GM21360 (cell line): ENCODE measurements around the gene CDH11.

Source experiments
- ATAC-seq: cut with Tn5 transposase; IDR thresholded peaks from one replicate; pipeline ENCODE4 v1.9.1; 2021; ENCODE audit warnings: mild to moderate bottlenecking, moderate library complexity; ENCODE audit not compliant: unreplicated experiment

CDH11 gene

DNA sequence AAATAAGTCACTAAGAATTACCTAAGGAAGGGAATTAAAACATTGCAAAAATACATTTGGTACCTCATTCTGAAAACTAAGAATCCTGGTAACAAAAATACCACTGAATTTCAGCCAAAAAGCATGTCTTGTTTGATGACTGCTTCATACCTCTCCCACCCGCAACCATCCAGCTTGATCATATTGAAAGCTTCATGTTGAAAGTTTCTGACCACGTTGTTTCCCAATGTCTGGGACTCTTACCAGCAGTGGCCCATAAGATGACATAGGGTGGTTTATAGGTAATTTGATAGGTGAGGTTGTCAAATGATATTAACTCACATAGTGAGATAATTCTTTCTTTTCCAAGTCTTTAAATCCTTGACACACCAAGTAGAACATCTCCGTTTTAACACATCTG is 139.3 kb downstream of the CDH11 start:
- no peak for ATAC-seq

DNA sequence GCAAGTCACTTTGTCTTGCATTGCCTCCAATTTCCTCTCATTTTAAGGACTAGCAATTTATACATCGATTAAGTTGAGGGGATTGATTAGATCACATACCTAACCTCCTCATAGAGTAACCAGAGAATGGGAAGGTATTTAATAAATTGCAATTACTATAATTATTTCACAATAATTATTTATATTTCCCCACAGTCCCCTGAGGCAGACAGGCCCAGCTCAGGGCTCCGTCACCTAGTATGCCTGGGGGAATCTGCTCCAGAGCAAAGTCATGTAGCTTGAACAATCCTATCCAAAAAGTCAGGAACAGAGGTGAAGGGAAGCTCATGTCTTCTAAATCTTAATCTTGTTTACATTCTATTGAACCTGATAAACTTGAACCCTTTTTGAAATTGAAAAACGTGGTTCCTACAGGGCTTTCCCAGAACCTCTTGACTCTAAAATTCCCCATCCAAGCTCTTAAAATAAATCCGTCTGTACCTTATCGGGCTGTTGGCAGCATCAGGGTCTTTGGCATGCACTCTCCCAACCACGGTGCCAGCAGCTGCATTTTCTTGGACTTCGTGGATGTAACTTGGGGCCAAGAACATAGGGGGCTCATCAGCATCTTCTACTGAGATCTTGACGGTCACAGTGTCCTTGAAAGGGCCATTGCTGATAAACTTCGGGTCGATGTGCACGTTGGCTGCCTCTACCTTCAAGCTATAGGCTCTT is 140.1 kb downstream of the CDH11 start:
- no peak for ATAC-seq

DNA sequence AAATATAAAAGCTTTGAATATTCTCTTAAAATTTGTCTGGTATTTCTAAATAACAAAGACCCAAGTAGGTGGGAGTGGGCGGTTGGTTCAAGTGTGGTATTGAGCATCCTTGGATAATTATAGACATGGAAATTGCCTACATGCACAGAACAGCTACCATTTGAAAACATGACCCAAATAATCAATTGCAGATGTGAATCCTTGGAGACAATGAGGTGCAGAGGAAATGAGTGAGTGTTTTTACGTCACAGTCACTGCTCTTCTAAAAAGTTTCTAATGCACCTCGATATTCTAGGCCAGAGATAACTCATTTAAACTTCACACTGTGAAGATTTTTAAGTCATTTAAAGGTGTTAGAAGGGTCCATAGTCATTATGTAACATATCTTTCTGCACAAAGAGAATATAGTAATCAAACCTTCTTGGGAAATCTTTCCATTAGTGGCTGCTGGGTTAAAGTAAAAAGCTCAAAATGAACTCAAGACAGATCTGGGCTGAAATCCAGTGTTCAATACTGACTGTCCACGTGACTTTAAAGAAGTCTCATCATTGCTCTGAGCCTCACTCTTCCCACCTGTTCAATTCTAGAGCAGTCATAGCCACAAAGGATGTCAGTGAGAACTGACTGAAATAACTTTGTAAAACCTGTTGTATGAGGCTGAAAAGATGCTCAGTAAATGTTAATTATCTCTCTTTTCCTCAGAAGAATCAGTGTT is 144.5 kb downstream of the CDH11 start:
- no peak for ATAC-seq

DNA sequence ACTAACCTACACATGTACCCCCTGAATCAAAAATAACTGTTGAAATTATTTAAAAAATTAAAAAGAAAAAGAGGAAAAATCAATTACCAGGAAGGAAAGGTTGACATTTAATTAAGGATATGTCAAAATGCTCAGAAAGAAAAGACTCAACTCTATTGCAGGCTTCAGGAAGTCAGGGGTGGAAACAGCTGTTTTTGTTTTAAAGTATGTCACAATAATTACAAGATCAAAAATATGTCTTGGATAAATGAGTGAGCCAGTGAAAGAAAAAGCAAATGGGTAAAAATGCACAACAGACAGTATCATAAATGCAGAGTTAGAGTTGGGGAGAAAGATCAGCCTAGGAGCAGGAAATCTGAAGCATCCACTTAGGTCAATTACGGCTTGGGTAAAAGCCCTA is 146.0 kb downstream of the CDH11 start:
- no peak for ATAC-seq

DNA sequence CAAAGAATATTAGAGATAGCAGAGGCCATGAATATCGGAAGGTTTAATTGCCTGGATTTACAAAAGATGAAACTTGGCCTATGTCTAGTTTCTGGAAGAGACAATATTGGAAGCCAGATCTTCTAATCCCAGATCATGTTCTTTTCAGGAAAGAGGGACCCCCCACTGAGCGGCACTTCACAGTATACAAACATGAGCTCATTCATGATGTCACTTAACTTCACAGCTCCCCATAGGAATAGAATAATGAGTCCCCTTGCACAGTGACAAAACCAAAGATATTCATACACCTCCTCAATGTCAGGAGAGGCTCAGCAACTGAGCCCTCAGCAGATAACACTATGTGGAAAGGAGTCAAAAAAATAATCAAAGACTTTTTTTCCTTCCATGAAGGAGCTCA is 147.5 kb downstream of the CDH11 start:
- no peak for ATAC-seq

DNA sequence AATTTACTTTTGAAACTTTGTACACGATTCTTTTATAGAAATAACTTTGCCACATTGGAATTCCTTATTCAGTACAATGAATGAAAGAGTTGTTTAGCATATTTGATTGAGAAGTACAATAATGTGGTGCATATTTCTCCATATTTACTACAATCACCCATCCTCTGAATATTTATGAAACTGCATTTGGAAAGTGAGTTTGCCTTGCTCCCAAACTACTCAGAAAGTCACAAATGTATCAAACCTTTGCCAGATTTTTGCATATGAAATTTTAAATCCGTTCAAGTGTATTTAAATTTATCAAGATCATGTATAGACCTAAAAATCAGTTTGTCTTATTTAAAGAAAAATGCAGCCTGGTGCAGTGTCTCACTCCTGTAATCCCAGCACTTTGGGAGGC is 148.7 kb downstream of the CDH11 start:
- ATAC-seq, result no peak

DNA sequence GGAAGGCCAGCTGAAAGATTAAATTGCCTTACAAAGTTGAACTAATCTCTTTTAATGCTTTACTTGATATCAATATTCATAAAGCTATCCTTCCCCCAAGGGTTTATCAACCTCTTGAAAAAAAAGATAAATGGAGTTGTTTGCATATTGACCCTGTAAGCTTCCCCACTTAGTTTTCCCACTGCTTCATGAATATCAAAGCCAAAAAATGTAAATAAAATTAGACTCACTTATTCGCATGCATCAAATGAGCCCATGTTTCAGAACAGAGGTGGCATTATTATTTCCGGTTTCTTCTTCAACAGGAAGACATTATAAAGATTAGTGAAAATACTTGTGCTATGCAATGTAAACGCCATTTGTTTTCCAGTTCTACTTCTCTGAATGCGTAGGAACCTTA is 150.7 kb downstream of the CDH11 start:
- ATAC-seq, result no peak

DNA sequence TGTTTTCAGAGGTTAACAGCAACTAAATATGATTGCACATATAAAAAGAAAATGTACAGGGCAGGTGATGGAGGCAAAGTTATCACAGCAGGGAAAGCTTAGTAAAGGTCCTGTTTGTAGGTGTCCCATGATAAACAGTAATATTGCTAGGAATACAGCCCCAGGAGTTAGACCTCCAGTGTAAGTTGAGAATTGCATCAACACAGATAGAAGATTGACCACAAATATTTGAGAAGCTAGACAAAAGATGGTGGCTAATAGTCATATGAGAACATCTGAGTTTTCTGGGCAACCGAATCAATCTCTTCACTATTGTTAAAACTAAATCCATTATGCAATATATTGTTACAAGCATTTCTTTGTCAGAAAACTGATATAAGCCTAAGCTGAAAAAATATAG is 152.6 kb downstream of the CDH11 start:
- ATAC-seq, result no peak

DNA sequence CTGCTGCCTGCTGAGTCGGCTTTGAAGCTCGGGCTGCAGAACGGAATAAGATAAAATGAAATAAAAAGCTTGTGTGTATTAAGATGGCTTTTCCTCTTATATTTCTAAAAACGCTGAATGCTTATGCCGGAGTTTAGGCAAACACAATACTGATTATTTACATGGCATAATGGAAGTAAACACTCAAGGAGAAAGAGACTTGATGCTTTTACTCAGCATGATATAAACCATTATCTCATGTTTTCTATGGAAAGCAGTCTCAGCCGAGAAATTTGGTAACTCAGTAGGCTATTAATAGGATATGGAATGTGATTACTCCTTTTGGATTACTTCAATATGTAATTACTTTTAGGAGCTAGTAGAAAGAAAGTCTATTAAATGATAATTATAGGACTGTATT is 153.3 kb downstream of the CDH11 start:
- ATAC-seq, result no peak

DNA sequence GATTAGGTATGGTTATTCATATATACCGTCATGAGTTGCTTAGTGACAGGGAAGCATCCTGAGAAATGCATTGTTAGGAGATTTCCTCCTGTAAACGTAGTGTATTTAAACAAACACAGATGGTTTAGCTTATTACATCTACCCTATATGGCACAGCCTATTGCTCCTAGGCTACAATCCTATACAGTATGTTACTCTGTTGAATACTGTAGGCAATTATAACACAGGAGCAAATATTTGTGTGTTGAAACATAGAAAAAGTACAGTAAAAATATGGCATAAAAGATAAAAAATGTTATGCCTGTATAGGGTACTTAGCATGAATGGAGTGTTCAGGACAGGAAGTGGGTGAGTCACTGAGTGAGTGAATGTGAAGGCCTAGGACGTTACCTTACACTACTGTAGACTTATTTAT is 157.7 kb downstream of the CDH11 start:
- ATAC-seq, result no peak

DNA sequence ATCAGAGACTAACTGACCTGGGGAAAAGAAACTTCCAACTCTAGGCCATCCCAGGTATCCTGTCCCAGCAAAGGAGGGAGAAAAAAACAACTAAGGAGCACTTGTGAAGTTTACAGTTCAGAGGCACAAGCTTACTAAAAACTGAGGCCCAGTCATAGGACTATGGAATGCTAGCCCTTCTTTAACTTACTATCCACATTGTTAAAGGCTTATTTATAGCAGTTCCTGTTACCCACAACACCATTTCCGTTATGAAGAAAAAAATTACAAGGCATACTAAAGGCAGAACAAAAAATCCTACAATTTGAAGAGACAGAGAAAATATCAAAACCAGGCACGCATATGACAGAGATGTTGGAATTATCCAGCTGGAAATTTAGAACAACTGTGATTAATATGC is 159.1 kb downstream of the CDH11 start:
- ATAC-seq, result no peak

DNA sequence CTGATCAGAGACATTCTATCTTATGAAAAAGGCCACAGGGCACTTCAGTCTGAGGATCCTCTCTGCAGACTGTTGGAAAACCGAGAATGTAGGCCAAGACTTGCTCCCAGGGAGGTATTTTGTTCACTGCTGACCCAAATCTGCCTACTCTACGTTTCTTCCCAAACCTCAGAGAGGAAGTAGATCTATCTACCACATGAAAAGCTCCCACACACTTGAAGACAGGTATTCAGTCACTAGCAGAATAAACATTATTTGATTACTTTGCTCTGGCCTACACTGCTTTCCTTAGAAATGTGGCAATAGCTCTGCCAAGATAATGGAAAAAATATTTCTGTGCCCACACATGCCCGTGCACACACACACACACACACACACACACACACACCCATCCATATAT is 164.6 kb downstream of the CDH11 start:
- ATAC-seq, result no peak

DNA sequence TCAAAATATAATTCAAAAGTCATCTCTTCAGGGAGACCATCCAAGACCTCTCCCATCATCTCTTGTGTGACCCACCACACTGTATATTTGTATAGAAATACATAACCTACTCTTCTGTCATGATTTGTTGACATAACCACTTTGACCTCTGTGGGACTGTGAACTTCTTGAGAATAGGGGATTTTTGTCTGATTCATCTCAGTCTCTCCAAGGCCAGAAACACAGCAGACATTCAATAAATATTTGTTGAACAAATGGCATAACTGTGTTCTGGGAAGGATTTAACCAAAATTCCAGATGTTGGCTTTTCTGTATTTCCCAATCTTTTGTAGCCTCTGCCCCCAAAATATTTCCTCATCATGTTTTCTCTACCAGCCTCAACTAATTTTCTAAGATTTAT is 169.7 kb downstream of the CDH11 start:
- ATAC-seq, result no peak

DNA sequence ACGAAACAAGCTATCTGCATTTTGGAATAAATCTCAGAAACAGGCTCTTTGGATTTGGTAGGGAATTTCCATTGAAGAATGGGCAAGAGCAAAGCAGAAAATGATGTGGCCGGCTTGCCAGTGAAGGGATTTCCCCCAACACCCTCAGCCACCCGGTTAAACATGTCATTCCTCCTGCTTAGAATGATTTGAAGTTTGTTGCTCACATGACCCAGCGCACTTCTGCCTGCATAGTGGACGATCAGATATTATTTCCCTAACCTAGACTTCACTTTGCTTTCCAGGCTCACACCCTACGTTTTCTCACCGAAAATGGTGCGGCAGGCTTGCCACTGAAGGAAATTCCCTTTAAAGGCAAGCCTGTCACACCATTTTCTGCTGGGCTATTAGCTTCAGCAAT is 170.7 kb downstream of the CDH11 start:
- ATAC-seq, result no peak

DNA sequence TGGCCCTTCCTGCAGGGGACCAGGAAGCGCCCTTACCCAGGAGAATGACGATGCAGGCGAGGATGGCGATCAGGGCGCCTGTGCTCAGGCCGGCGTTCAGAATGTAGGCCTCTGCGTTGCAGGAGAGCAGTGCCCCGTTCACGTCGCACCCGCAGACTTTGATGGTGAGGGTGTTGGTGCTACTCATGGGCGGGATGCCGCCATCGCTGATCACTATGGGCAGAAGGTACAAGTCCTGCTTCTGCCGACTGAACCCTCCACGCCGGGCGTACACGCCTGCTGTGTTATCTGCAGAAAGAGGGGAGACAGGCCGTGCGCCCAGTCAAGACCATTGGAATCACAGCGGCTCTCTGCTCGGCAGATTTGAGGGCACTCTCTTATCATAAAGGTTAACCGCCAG is 171.1 kb downstream of the CDH11 start:
- ATAC-seq, result no peak

DNA sequence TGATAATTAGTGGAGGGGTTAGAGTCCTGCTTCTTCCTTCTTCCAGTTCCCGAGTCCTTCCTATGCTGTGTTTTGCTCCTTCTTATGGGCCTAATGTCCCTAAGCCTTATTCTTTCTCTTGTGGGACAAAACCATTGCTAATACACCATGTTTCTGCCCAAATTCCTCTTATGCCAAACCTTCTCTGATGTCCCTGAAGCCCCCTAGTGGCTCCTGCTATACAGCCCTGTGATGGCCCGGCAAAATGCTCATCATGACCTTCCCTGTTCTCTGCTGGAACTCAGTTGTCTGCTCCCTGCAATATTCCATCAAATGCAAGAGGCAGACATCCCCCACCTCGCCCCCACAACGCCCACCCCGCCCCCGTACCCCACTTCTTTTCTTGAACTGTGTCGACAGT is 171.6 kb downstream of the CDH11 start:
- no peak for ATAC-seq

DNA sequence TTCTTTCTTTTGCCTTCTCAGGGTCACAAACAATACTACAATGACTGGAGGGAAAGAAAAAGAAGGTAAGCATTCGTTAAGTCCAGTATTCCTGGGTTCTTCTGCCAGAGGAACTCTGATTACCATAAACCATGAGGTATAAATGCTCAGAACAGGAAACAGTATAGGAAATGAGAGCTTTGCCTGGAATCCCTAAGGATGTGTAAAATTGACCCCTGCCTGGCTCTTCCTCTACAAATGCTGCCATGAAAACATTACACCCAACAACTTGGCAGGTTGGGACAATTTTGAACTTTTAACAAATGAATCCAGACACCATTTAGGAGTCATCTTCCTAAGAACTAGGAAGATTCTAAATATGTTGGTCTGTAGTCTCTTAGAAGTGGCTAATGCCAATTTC is 173.8 kb downstream of the CDH11 start:
- ATAC-seq, result no peak

DNA sequence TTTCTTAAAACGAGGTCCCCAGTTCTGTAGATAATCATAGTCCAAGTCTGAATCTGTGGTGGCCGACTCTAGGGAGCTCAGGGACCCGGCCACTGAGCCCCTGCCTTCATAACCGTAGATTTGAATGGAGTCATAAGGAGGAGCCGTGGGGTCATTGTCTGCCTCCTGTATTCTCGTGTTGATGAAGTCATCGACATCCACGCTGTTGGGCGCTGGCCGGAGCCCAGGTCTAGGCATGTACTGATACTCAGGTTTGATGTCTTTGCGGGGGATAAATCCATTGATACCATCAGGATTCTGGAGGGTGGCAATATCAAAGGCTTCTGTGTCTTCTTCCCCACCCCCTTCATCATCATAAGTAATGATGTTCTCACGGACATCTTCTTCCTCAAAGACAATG is 174.2 kb downstream of the CDH11 start:
- ATAC-seq, result no peak

DNA sequence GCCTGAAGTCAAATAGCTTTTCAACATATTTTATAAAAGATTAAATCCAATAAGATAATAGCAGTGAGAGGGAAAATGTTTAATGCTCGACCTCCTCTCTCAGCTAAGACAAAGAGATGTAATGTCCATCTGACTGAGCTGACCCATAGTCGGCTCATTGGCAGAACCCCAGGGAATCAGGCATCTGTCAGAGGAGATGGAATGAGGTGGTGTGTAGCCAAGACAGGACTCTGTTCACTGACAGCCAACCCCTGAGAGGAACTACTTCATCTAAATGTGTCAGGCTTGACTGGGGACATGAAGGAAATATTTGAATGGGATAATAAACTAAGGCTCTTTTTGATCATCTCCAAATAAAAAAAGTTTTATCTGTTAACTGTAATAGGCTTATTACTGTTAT is 188.0 kb downstream of the CDH11 start:
- no peak for ATAC-seq

DNA sequence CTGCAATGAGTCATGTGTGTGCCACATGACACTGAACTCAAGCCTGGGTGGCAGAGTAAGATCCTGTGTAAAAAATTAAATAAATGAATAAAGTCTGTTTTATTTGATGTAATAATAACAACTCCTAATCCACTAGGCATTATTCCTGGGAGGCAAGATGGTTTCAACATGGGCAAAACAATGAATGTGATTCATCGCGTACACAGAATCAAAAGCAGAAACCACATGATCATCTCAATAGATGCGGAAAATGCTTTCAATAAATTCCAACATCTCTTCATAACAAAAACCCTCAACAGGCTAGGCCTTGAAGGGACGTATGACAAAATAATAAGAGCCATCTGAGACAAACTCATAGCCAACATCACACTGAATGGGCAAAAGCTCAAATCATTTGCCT is 195.4 kb downstream of the CDH11 start:
- ATAC-seq, result no peak

DNA sequence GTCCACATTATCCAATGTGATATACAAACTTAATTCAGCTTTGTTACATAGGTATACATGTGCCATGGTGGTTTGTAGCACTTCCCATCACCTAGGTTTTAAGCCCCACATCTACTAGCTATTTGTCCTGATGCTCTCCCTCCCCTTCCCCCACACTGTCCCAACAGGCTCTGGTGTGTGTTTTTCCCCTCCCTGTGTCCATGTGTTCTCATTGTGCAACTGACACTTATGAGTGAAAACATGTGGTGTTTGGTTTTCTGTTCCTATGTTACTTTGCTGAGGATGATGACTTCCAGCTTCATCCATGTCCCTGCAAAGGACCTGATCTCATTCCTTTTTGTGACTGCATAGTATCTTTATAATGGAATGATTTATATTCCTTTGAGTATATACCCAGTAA is 196.7 kb downstream of the CDH11 start:
- no peak for ATAC-seq

DNA sequence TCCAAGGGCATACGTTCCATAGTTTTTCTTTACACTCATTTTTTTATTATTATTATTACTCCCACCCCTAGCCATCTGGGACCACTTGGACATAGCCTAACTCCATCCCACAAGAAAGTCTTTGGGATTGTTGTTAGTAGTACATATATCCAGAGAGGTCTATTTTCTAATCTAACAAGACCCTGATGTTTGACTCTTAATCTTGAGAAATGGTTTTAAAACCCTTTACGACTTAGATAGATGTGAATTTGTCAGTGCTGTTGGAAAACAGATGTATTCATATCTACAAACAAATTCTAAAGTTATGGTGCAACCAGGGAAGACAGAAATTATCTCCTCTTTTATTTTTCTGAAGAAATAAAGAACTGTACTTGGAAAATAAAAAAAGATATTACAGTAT is 197.8 kb downstream of the CDH11 start:
- no peak for ATAC-seq
